IPS DF 19.7 (cell line): ENCODE measurements around the gene SMAD9.

Experiments
- DNase-seq: peaks from one replicate; pipeline ENCODE4 v3.0.0-alpha.2; 2013; ENCODE audit warnings: low read depth, low spot score

Gene SMAD9

DNA sequence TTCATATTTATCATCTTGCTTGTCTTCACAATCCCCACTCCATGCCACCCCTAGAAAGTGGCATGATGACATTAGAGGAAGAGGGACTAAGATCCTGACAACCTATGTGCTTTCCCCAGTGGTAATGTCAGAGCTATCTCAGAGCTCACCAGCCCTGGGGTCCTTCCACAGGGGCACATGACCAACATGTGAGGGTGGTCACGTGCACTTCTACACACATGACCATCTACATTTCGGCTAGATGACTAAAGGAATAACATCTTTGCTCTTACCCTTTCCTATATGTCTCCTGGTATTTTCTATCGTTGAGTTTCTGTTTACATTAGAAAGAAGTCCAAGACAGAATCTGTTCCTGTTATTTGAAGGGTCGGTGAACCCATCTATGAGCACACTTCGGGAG is 54.8 kb downstream of the SMAD9 start:
- DNase-seq, result no peak

DNA sequence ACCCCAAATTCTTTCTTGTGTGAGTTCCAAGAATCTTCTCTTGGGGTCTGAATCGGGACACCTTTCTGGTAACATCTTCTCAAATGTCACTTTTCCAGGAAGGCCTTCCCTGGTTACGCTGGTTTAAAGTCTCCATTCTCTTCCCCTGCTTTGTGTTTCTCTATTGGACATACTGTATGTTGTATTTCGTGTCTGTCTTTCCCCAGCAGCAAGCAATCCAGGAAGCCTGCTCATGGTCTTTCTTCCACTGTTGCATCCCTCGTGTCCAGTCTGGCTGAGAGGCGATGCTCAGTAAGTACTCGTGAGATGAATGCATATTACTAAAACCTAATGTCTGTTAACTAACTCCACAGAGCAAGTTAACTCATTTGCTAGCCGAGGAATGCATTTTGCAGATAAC is 57.3 kb downstream of the SMAD9 start:
- no peak for DNase-seq

DNA sequence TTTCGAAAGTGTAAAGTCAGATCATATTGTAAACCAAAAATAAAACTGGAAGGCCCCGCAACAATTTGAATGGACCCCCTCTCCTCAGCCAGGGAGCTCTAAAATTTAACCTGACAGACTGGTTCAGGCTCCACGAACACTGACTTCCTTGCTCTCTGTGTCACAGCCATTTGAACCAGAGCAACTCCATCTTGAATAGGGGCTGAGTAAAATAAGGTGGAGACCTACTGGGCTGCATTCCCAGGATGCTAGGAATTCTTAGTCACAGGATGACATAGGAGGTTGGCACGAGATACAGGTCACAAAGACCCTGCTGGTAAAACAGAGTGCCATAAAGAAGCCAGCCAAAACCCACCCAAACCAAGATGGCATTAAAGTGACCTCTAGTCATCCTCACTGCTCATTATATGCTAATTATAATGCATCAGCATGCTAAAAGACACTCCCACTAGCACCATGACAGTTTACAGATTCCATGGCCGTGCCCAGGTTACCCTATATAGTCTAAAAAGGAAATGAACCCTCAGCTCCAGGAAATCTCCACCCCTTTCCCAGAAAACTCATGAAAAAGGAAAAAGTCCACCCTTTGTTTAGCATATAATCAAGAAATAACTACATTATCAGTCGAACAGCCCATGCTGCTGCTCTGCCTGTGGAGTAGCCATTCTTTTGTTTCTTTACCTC is 57.9 kb downstream of the SMAD9 start:
- no peak for DNase-seq

DNA sequence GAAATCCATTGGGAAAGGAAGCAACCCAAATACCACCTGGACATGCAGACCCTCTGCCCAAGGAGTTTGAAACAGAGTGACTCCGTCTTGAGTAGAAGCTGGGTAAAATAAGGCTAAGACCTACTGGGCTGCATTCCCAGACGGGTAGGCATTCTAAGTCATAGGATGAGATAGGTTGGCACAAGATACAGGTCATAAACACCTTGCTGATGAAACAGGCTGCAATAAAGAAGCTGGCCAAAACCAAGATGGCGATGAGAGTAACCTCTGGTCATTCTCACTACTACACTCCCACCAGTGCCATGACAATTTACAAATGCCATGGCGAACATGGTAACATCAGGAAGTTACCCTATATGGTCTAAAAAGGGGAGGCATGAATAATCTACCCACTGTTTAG is 60.8 kb downstream of the SMAD9 start:
- no peak for DNase-seq

DNA sequence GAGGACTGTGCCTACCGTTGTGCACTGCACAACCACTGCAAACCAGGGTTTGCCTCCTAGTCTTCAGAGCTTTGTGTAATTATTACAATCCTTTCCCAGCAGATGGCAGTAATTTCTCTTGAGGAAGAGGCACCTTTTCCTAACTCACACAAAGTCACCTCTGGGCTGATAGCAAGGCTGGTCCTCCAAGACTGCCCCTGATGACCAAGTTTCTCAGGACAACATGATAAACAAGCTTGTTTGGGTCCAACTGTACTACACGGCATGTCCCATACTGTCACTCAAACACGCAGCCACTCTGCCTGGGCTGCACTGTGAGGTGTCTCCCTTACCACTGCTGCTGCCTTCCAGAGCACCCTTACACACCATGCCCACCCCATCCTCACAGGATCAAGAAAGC is 61.7 kb downstream of the SMAD9 start:
- no peak for DNase-seq

DNA sequence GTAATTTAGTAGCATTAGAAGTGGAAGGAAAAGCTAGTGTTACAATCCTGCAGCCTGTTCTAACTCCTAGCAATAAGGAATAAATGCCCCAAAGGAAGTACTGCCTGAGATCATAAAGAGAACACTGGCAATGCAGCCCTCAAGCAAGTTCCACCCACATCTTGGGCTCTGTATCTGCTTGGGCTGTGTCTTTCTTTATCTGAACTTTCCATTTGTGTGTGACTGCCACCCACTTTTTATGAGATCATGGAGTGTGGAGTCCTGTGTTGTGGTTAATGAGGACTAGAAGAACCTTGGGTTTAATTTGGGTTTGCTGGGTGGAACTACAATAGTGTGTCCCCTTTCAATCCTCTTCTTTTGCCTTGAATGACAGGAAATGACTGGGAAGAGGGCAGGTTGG is 62.8 kb downstream of the SMAD9 start:
- no peak for DNase-seq

DNA sequence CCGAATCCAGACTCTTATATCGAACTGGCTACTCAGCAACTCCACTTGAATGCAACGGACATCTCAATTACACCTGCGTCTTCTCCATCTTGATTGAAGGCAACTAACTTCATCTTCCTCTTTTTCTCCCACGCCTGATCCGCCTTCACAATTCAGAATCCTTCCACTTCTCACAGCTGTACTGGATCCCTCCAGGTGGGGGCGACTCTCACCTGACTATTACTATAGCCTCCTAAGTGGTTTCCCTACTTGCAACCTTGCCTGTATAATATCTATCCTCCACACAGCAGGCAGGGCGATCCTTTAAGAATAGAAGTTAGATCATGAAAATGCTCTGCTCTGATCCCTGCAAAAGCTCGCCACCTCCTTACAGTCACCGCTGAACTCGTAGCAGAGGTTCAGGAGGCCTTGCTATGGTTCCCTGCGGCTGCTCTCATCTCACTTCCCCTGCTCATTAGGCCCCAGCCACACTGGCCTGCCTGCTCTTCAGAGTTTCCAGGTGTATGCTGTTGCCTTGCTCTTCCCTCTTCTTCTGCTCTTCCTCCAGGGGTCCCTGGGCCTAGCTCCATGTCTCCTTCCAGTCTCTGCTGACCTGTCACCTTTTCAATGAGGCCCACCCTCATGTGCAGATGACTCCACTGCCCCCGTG is 69.1 kb downstream of the SMAD9 start:
- DNase-seq, result no peak

DNA sequence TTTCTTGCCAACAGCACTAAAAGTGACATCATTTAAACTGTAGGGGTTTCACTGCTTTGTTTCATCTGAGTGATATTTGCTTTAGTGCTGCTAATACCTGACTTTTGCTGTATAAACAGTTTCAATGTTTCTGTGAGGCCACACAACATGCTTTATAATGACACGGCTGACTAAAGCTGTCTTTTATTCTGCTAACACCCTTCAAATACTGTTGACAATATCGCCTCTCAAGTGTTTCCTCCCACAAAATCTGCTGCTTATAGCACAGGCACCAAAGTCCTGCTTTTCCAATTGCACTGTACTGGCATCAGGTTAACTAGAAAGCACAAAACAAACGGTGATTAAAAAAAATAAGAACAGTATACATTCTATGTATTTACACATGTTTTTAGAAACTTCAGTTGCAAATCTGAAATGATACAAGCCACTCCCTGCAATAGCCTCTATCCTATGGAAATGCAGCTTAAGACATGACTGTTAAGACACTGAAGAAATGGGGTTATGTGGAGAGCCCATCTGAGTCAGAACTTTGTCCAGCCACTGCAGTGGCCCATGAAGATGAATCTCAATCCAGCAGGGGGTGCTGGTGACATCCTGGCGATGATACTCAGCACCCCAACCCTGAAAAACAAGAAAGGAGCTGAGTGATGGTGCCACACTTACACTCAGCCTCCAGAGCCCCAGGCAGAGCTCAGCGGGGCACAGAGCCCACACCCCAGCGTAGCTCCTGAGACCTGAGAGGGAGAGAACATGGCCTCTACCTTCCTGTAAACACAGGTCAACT is 71.6 kb downstream of the SMAD9 start:
- no peak for DNase-seq

DNA sequence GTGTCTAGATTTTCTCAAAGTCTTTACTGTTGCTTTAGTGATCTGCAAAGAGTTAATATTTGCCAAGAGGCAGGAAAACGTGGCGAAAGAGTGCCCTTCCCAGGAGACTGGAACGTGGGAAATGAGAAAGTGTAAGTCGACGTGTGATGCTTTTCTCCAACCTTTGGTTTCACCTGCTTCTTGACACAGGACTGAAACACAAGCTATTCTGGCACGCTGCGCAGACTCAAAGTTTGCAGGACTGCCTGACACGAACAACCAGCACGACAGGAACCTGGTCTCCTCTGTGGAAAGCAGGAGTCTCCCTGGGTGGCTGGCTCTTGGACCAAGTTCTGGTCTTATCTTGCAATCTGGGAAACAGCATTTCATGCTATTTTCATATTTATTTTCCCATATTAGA is 72.4 kb downstream of the SMAD9 start:
- DNase-seq, result no peak

DNA sequence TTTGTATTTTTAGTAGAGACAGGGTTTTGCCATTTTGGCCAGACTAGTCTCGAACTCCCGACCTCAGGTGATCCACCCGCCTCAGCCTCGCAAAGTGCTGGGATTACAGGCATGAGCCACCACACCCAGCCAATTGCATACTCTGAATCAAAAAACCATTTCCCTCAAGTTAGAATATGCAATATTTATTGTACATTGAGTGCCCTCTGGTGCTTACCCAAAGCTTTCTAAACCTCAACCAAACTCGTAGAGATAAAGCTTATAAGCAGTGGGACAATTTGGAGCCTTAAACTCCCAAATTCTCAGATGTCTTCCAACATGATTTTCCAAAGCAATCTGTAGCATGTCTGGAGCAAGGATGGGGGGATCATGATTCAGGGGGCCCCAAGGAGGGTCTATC is 78.6 kb downstream of the SMAD9 start:
- no peak for DNase-seq

DNA sequence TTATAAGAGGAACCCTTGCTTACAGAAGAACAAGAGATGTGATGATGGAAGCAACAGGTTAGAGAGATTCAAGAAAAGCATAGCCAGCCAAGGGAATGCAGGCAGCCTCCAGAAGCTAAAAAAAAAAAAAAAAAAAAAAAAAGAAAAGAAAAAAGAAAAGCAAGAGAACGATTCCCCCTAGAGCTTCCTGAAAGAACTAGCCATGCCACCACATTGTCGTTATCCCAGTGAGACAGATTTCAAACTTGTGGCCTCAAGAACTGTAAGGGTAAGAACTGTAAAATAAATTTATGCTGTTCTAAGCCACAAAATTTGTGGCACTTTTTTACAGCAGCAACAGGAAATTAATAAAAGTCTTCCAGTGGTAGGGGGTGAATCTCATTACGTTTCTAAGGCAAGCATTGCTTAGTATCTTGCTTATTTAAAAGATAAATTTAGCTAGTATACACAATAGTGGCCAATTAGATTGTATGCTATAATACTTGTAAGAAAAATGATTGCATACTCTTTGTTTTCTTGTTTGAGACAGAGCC is 79.3 kb downstream of the SMAD9 start:
- DNase-seq, result no peak

DNA sequence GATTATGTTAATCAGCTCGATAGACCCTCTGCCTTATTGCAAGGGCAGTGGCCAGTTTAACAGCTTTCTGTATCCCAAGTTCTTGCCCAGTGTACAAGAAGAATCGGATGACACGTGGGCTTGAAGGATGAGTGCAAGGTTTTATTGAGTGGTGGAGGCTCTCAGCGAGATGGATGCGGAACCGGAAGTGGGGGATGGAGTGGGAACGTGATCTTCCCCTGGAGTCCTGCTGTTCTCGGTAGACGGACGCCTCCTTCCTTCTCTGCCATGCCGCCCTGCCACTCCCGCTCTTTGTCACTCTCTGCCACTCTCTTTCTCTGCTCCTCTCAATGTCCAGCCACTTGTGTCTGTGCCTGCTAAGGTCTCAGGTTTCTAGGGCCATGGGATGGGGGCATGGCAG is 80.1 kb downstream of the SMAD9 start:
- DNase-seq, result no peak

DNA sequence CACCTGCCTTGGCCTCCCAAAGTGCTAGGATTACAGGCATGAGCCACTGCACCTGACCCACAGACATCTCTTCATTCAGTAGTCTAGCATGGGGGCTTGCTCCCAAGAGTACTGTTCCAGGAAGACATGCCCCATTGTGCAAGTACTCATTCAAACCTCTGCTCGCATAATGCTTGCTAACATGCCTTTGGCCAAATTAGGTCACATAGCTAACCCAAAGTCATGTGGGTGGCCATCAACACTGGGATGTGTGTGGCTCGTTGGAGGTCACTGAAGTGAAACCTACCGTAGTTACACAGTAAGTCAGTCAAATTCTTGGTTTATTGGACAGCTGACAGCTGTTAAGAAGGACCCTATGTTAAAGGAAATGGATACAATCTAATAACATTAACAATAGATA is 80.8 kb downstream of the SMAD9 start:
- DNase-seq, result no peak

DNA sequence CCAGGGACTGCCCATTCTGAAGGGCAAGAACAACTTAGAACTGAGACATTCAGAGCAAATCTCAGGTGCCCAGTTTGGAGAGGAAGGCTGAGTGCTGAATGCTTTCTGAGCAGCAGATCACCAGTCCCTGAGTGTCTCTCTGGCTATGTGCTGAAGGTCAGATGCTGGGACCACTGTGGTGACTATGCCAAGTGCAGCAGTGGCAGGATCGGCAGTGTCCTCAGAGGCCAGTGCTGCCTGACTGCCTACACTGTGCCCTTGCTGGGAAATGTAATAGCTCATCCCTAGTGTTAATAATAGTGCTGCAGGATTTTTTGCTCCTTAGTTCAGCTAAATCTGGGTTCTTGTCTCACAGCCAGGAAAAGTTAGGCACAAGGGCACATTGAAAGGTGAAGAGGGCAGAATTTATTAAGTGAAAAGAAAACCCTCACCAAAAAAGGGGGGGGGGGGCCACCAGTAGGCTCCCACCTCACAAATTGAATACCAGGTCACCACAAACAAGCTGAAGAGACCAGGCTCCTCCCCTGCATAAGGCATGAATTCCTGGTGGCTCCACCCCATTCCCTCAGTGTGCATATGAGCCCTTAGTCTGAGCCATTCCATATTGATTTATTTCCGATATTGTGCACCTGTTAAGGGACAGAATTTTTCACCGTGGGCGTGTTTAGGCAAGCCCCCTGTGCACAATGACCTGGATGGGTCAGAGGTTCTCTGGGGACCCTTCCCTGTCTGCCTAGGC is 82.5 kb downstream of the SMAD9 start:
- no peak for DNase-seq

DNA sequence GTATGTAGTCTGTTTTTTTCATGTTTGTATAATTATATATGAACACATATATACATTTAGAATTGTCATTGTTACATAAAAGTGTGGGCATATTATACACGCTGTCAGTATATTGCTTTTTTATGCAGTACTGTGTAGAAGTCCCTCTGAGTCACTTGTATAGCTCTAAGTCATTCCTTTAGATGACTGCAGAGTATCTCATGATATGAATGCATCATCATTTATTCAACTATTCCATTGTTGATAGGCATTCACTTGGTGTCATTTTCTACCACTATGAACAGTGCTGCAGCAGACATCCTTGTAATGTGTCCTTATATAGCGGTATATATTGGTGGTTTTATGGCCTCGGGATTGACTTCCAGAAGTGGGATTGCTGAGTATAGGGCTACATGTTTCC is 85.7 kb downstream of the SMAD9 start:
- no peak for DNase-seq

DNA sequence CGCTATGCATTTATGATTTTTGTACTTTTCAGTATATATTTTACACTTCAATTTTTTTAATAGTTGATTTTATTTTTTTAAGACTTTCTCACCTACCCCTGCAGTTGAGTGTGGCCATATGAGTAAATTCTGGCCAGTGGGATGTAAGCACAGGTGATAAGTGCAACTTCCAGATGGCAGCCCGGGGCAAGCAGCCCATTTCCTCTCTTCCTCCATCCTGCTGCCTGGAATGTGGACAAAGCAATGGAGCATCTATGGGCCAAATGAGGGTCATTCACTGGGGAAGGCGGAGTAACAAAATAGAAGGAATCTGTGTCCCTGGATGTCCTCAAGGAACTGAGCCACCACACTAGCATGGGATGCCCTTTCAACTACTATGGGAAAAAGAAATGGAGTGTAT is 88.7 kb downstream of the SMAD9 start:
- DNase-seq, result no peak

DNA sequence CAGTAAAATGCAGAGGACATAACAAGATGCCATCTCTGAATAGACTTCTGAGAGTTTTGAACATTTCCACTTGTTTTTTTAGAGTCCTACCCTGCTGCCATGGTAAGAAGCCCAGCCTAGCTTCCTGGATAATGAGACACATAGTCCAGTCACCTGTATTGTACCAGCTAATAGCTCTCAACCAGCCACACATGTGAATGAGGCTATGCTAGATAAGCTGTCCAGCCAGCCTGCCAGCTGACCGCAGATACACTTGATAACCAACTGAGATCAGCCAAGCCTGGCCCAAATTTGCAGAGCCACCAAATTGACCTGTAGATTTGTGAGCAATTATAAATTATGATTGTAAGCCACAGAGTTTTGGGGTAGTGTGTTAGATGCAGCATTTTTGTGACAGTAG is 90.3 kb downstream of the SMAD9 start:
- no peak for DNase-seq

DNA sequence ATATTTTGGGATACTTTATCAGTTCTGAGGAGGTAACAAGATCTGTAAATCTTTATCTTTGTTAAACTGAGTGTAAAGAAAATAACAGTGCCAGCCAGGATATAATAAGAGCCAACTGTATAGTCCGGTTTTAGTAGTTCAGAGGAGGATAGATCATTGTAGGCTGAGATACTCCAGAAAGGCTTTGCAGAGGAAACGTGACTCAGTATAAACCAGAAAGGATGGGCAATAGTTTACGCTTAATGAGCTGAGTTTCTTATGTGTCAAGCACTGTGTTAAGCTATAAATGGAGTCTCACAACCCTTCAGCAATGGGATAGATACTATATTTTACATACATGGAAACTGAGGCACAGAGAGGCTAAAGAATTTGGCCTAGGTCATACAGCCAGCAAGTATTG is 97.3 kb downstream of the SMAD9 start:
- DNase-seq, result no peak

DNA sequence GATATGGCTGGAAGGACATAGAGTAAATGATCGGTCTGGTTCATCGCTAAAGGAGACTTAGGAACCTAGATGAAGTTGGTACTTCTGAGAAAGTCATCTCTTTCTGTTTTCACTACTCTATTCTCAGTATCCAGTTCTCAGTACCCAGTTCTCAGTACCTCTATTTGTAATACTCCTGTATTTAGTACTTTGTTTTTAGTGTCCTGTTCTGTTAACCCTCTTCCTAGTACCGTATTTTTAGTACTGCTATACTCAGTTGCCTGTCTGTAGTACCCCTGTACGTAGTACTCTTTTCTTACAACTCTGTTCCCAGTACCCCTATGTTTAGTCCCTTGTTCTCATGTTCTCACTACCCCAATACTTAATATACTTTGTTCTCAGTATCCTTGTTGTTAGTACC is 99.8 kb downstream of the SMAD9 start:
- no peak for DNase-seq

DNA sequence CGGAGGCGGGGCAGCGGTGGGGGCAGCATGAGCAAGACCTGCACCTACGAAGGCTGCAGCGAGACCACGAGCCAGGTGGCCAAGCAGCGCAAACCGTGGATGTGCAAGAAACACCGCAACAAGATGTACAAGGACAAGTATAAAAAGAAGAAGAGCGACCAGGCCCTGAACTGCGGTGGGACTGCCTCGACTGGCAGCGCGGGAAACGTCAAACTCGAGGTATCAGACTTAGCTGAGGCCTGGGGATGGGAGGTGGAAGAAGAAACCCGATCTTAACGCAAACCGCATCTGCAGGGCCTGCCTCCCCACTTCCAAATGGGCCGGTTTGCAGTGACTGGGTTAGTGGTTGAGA is 100.3 kb downstream of the SMAD9 start:
- DNase-seq, result no peak

DNA sequence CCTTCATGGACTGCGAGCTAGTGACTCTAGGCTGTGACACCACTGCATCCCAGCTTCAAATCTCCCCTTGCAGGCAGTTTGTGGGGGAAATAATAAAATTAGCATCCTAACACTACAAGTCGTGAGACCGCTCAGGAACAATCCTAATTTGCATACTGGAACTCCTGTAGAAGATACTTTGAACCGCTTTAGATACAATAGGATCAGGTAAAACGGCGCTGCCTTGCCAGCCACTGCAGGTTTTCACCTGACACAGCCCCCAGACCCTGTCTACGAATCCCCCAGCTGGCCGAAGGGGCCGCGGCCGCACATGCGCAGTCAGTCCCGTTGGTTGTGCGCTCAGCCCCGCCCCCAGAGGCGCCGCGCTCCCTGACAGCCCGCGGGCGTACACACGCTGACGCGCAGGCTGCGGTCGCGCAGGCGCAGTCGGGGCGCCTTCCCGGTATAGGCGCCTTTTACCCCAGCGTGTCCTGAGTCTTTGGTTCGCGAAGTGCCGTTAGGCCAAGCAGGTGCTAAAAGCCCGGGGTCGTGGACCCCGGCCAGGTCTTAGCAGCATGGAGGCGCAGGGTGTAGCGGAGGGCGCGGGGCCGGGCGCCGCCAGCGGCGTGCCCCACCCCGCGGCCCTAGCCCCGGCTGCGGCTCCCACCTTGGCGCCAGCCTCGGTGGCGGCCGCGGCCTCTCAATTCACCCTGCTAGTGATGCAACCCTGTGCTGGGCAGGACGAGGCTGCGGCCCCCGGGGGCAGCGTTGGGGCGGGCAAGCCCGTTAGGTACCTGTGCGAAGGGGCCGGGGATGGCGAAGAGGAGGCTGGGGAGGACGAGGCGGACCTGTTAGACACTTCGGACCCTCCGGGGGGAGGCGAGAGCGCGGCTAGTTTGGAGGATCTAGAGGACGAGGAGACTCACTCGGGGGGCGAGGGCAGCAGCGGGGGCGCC is 101.0 kb downstream of the SMAD9 start, which contains the start of gene RFXAP:
Gene RFXAP, plus strand, starts transcription at position 419 of the 935 bp plus-strand sequence. Its CDS starts 136 bp downstream, at position 555.
- DNase-seq, result peak; percentile 60
